ENCODE data around the gene RHO.

Gene RHO

GRCh38 chr3:129563850-129564535, 35.6 kb downstream of the RHO start:
- H3K4me3 ChIP-seq (ENCODE audit: low read depth, low read length) = no peak overlapping the region
- DNase-seq (ENCODE audit: low read depth) = no peak
- in situ Hi-C loops (cut with HindIII; ENCODE audit: low sequenced_read_pairs) = no loop called here
- no peak for TF ChIP-seq CTCF (IDR thresholded peaks at IDR 0.05; ENCODE audit: low read depth, low read length, missing control alignments)

- no peak for DNase-seq (ENCODE audit: low read depth)
- no peak overlapping the region for H3K4me3 ChIP-seq (ENCODE audit: low read depth, low read length)
- in situ Hi-C loops (cut with HindIII; ENCODE audit: low sequenced_read_pairs) = no loop called here
- no peak for TF ChIP-seq CTCF (IDR thresholded peaks at IDR 0.05; ENCODE audit: low read depth, low read length, missing control alignments)
Observed at GRCh38 chr3:129564981-129565644, 36.7 kb downstream of the RHO start.

GRCh38 chr3:129565902-129566301, 37.5 kb downstream of the RHO start:
- no peak for DNase-seq (ENCODE audit: low read depth)
- TF ChIP-seq CTCF (IDR thresholded peaks at IDR 0.05; ENCODE audit: low read depth, low read length, missing control alignments) = no peak
- H3K4me3 ChIP-seq (ENCODE audit: low read depth, low read length) = no peak overlapping the region
- in situ Hi-C loops (cut with HindIII; ENCODE audit: low sequenced_read_pairs) = no loop called here

GRCh38 chr3:129567176-129567705, 38.8 kb downstream of the RHO start:
- in situ Hi-C loops (cut with HindIII; ENCODE audit: low sequenced_read_pairs) = no loop called here
- H3K4me3 ChIP-seq (ENCODE audit: low read depth, low read length) = no peak overlapping the region
- no peak for DNase-seq (ENCODE audit: low read depth)
- TF ChIP-seq CTCF (IDR thresholded peaks at IDR 0.05; ENCODE audit: low read depth, low read length, missing control alignments) = no peak

- no peak overlapping the region for H3K4me3 ChIP-seq (ENCODE audit: low read depth, low read length)
- DNase-seq (ENCODE audit: low read depth) = no peak
- in situ Hi-C loops (cut with HindIII; ENCODE audit: low sequenced_read_pairs) = no loop called here
- no peak for TF ChIP-seq CTCF (IDR thresholded peaks at IDR 0.05; ENCODE audit: low read depth, low read length, missing control alignments)
Observed at GRCh38 chr3:129567939-129568338, 39.5 kb downstream of the RHO start.

GRCh38 chr3:129569856-129570255, 41.4 kb downstream of the RHO start:
- H3K4me3 ChIP-seq (ENCODE audit: low read depth, low read length) = no peak overlapping the region
- TF ChIP-seq CTCF (IDR thresholded peaks at IDR 0.05; ENCODE audit: low read depth, low read length, missing control alignments) = no peak
- DNase-seq (ENCODE audit: low read depth) = no peak
- in situ Hi-C loops (cut with HindIII; ENCODE audit: low sequenced_read_pairs) = no loop called here

All from astrocyte of the cerebellum (primary cell).